Endothelial cell of umbilical vein (primary cell): ENCODE data around the gene BPHL. TPM values are rescaled to one million over a fixed set of nuclear protein-coding genes. Genes with fewer than 3 reads are reported as not detected.

Source experiments
- BruUV-seq: library from RNA; stranded (reverse); fragments of 400-500 nt; replicated peaks from 2 replicates; lab custom pipeline; 2021; lab: Mats Ljungman, UMichigan
- CTCF ChIA-PET: fragments of 300-600, 350-600 bp; sonication (Branson Sonifier 250); formaldehyde crosslinking; loops from one replicate; lab custom pipeline; 2021; ENCODE audit warnings: antibody characterized with exemption, inconsistent platforms; lab: Charles Lee
- POLR2A ChIA-PET: fragments of 300-600, 350-600 bp; sonication (Branson Sonifier 250); formaldehyde crosslinking; loops from one replicate; lab custom pipeline; 2021; ENCODE audit warnings: antibody characterized with exemption, inconsistent platforms; lab: Charles Lee
- DNase-seq: peaks from one replicate; pipeline ENCODE4 v3.0.0-alpha.2; 2011; ENCODE audit warnings: low read depth, low spot score
- FAIRE-seq: peaks from 2 replicates; lab custom pipeline; 2011; peaks lifted over from hg19 to GRCh38; lab: Jason Lieb, UNC
- H2AFZ ChIP-seq: 2 replicates; pipeline ENCODE4 v1.6.0; 2012; ENCODE audit warnings: low read depth, low read length, control low read depth, inconsistent platforms
- H3K27ac ChIP-seq: 2 replicates; pipeline ENCODE4 v1.5.1; 2011; ENCODE audit warnings: low read depth, mild to moderate bottlenecking, control low read depth, low read length, moderate library complexity; ENCODE audit not compliant: insufficient read depth
- H3K27me3 ChIP-seq, 2 experiments: 2 replicates each; pipeline versions ENCODE4 v1.6.0 to v1.6.1; 2011; ENCODE audit warnings: low read length in 2 of 2, mixed read lengths in 1 of 2; ENCODE audit not compliant: control insufficient read depth in 2 of 2, insufficient read depth in 2 of 2
- H3K36me3 ChIP-seq, 2 experiments: 2 replicates in 1 of 2; 3 replicates in 1 of 2; pipeline ENCODE4 v1.5.1; 2011; ENCODE audit warnings: low read length in 2 of 2, mild to moderate bottlenecking in 1 of 2, moderate library complexity in 1 of 2; ENCODE audit not compliant: control insufficient read depth in 2 of 2, insufficient read depth in 2 of 2; ENCODE audit errors: extremely low read depth in 1 of 2
- H3K4me1 ChIP-seq: 3 replicates; pipeline ENCODE4 v1.5.1; 2011; ENCODE audit warnings: mild to moderate bottlenecking, low read length; ENCODE audit not compliant: control insufficient read depth, insufficient read depth; ENCODE audit errors: extremely low read depth
- H3K4me2 ChIP-seq: 2 replicates; pipeline ENCODE4 v1.6.1; 2011; ENCODE audit warnings: low read length, control low read depth, mixed read lengths; ENCODE audit not compliant: insufficient read depth
- H3K4me3 ChIP-seq, 3 experiments: fragments of 200-600 bp in 1 of 3; sonication (generic), shearing (Covaris generic) in 1 of 3; replicated peaks in 1 of 3; 2 replicates each; pipeline ENCODE4 v1.5.1; 2011 to 2016; ENCODE audit warnings: control low read depth in 3 of 3, low read length in 3 of 3, mild to moderate bottlenecking in 2 of 3, inconsistent platforms in 1 of 3, low read depth in 1 of 3, moderate library complexity in 1 of 3; ENCODE audit not compliant: insufficient read depth in 1 of 3
- H3K79me2 ChIP-seq: 2 replicates; pipeline ENCODE4 v1.6.0; 2012; ENCODE audit warnings: low read length, inconsistent platforms; ENCODE audit not compliant: control insufficient read depth, insufficient read depth
- H3K9ac ChIP-seq: replicated peaks from 2 replicates; pipeline ENCODE3; 2011; ENCODE audit warnings: low read length, control low read depth; ENCODE audit not compliant: insufficient read depth; ENCODE audit errors: extremely low read depth
- H3K9me1 ChIP-seq: replicated peaks from 3 replicates; pipeline ENCODE4 v1.6.0; 2011; ENCODE audit warnings: mild to moderate bottlenecking, low read length; ENCODE audit not compliant: control insufficient read depth, insufficient read depth; ENCODE audit errors: extremely low read depth
- H3K9me3 ChIP-seq: replicated peaks from 2 replicates; pipeline ENCODE4 v1.5.1; 2012; ENCODE audit warnings: low read length, inconsistent platforms; ENCODE audit not compliant: control insufficient read depth, insufficient read depth
- H4K20me1 ChIP-seq: replicated peaks from 2 replicates; pipeline ENCODE3; 2011; ENCODE audit warnings: mild to moderate bottlenecking, low read length; ENCODE audit not compliant: control insufficient read depth, insufficient read depth; ENCODE audit errors: extremely low read depth
- EZH2 ChIP-seq: IDR thresholded peaks from 2 replicates; pipeline ENCODE4 v1.6.1; 2012; ENCODE audit warnings: borderline replicate concordance, low read depth, mild to moderate bottlenecking, moderate library complexity, low read length, inconsistent platforms; ENCODE audit not compliant: severe bottlenecking
- FOS ChIP-seq: IDR thresholded peaks from 2 replicates; pipeline ENCODE4 v1.6.1; 2011; ENCODE audit warnings: mild to moderate bottlenecking, low read length, moderate library complexity, borderline replicate concordance; ENCODE audit not compliant: insufficient read depth
- GATA2 ChIP-seq: IDR thresholded peaks from 2 replicates; pipeline ENCODE4 v1.7.0; 2011; ENCODE audit warnings: low read depth, mild to moderate bottlenecking, moderate library complexity, mixed read lengths, low read length; ENCODE audit not compliant: insufficient read length, insufficient read depth
- JUN ChIP-seq: IDR thresholded peaks from 2 replicates; pipeline ENCODE4 v1.6.1; 2011; ENCODE audit warnings: borderline replicate concordance, low read depth; ENCODE audit not compliant: insufficient read length, insufficient read depth
- MYC ChIP-seq: IDR thresholded peaks from one replicate; pipeline ENCODE4 v1.6.1; 2011; ENCODE audit warnings: mild to moderate bottlenecking, low read depth, low read length
- POLR2A ChIP-seq: IDR thresholded peaks from 2 replicates; pipeline ENCODE4 v1.6.1; 2012; ENCODE audit warnings: low read depth, mild to moderate bottlenecking, control low read depth, low read length
- POLR2AphosphoS5 ChIP-seq: IDR thresholded peaks from 2 replicates; pipeline ENCODE4 v1.6.1; 2012; ENCODE audit warnings: low read depth, mild to moderate bottlenecking, control low read depth, low read length, moderate library complexity; ENCODE audit not compliant: insufficient read depth
- dilution Hi-C: fragments of 300-500 bp; cut with MboI; formaldehyde crosslinking; loops from one replicate; pipeline ENCODE4 v1.15.0; 2019; ENCODE audit warnings: low sequenced_read_pairs; ENCODE audit not compliant: extremely low pct_ligation_motif_present
- intact Hi-C: fragments of 100-400 bp; cut with micrococcal nuclease; formaldehyde crosslinking; loops from one replicate; pipeline ENCODE4 v1.10.0; 2022
- polyA plus RNA-seq, 4 experiments: library from polyadenylated mRNA; depleted of rRNA in 3 of 4; stranded (reverse) in 3 of 4; unstranded in 1 of 4; fragments of >200 nt; gene quantifications; 2 replicates each; pipeline versions ENCODE4 v1.2.1 to v1.2.3, GENCODE V29; 2011 to 2012; ENCODE audit warnings: missing spikeins in 1 of 4
- total RNA-seq: library from RNA; stranded (reverse); gene quantifications from 2 replicates; pipeline ENCODE4 v1.2.3, GENCODE V29; 2021
- TF ChIP-seq, protein P1 (sequence below), 2 donors: IDR thresholded peaks; 1 replicate in 1 of 2; 2 replicates in 1 of 2; pipeline ENCODE4 v1.5.1; 2011; ENCODE audit warnings: low read length in 2 of 2, mild to moderate bottlenecking in 2 of 2, moderate library complexity in 2 of 2, control low read depth in 1 of 2, inconsistent platforms in 1 of 2, low read depth in 1 of 2; ENCODE audit not compliant: insufficient read depth in 1 of 2; ENCODE audit errors: extremely low read depth in 1 of 2
- TF ChIP-seq, protein P2 (sequence below): IDR thresholded peaks from 2 replicates; pipeline ENCODE4 v1.6.1; 2011; ENCODE audit not compliant: insufficient read depth, insufficient read length

BPHL gene
- total and polyA plus RNA-seq, 2 donors (not counting 3 experiments of a cell fraction or from before 2014, with no cell fraction given), result 12.3 to 14.8 TPM

DNA sequence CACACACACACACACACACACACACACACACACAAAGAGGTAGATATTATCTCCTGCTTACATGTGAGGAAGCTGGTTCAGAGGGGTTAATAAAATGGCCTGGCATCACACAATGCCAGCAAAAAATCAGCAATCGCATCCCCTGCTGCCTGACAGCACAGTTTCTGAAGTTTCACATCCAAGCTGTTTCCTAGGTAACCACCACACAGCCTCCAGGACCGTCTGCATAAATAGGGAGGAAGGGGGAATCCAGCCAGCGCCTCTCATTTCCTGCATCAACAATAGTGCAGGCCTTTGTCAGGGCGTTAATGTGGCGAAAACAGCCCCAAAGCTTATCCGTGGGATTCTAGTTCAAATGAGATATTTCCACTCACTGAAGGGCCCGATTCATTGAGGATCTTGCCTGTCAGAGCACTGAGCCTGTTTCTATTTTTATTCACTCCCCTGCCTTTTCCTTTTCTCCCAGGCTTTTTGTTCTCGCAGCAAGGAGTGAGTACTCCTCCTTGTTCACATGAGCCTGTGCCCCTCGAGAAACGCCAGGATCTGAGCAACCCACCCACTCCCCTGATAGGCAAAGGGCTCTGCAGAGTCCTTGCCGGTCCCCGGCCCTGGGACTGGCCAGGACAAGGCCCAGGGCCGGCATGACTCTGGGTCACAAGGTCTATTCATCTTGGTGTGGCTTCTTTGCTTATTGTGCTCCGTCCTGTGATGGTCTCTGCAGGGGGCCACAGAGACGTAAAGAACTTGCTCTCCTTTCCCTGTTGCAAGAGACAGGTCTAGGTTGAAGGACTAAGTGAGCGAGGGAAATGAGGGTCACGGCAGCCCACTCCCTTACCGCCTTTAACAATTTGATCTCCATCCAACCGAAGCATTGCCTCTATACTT lies 76.3 kb downstream of the BPHL start:
- Histone ChIP-seq H3K9ac (no peak overlapping the region), H3K36me3 (no peaks in the 10 kb centered on the region), H3K79me2 (no peaks in the 10 kb centered on the region), H3K4me2 (no peak overlapping the region), H2AFZ (peak overlapping the region; percentile 56), H3K9me3 (no peaks in the 10 kb centered on the region), H3K27ac (no peak overlapping the region), H3K27me3 (peaks cover 0 to 2% of the 10 kb centered on the region in 2 experiments), H3K4me3 (no peak overlapping the region), H3K9me1 (no peaks in the 10 kb centered on the region), H3K4me1 (peaks cover 7% of the 10 kb centered on the region), H4K20me1 (no peaks in the 10 kb centered on the region)
- DNase-seq, result peak; percentile 74
- TF ChIP-seq POLR2AphosphoS5 (no peak), GATA2 (no peak), EZH2 (no peak), JUN (no peak), MYC (no peak), POLR2A (no peak), FOS (no peak)
- TF ChIP-seq, protein P1, sequence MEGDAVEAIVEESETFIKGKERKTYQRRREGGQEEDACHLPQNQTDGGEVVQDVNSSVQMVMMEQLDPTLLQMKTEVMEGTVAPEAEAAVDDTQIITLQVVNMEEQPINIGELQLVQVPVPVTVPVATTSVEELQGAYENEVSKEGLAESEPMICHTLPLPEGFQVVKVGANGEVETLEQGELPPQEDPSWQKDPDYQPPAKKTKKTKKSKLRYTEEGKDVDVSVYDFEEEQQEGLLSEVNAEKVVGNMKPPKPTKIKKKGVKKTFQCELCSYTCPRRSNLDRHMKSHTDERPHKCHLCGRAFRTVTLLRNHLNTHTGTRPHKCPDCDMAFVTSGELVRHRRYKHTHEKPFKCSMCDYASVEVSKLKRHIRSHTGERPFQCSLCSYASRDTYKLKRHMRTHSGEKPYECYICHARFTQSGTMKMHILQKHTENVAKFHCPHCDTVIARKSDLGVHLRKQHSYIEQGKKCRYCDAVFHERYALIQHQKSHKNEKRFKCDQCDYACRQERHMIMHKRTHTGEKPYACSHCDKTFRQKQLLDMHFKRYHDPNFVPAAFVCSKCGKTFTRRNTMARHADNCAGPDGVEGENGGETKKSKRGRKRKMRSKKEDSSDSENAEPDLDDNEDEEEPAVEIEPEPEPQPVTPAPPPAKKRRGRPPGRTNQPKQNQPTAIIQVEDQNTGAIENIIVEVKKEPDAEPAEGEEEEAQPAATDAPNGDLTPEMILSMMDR (IDR thresholded peaks at IDR 0.05; ENCODE audit: extremely low read depth in 1 of 2, insufficient read depth in 1 of 2, low read depth in 1 of 2, low read length in 2 of 2), result no peak
- TF ChIP-seq, protein P2, sequence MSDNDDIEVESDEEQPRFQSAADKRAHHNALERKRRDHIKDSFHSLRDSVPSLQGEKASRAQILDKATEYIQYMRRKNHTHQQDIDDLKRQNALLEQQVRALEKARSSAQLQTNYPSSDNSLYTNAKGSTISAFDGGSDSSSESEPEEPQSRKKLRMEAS, result no peak
- dilution Hi-C loops, result no loop called here
- intact Hi-C loops, result loop anchor here (2.0 kb wide), 1 partner anchor 68 kb away; no protein-coding TSS in a partner anchor
- no TSS peak for BruUV-seq
- CTCF ChIA-PET, result interaction anchor here (0.7 to 1.8 kb wide), 4 partner anchors 17 to 56 kb away, joined by 3 to 7 read pairs (median 4); no protein-coding TSS in a partner anchor
- FAIRE-seq, result peak; percentile 60
- POLR2A ChIA-PET, result no interaction called here
